Parathyroid adenoma (tissue), 2 donors: ENCODE measurements around the gene CLIP1.

Experiments
- H2AFZ ChIP-seq: fragments of 300-600 bp; sonication (generic); one replicate; pipeline ENCODE4 v1.7.0; 2017; ENCODE audit warnings: antibody characterized with exemption, mild to moderate bottlenecking
- H3K27ac ChIP-seq: fragments of 300-600 bp; sonication (generic); one replicate; pipeline ENCODE4 v1.7.0; 2017
- H3K27me3 ChIP-seq: fragments of 300-600 bp; sonication (generic); one replicate; pipeline ENCODE4 v1.7.0; 2017; ENCODE audit warnings: low read length; ENCODE audit not compliant: control insufficient read depth, insufficient read depth
- H3K36me3 ChIP-seq: fragments of 300-600 bp; sonication (generic); one replicate; pipeline ENCODE4 v1.7.0; 2017; ENCODE audit warnings: low read length; ENCODE audit not compliant: control insufficient read depth, insufficient read depth
- H3K4me1 ChIP-seq: fragments of 300-600 bp; sonication (generic); one replicate; pipeline ENCODE4 v1.7.0; 2017; ENCODE audit warnings: control low read depth
- H3K4me2 ChIP-seq: fragments of 300-600 bp; sonication (generic); one replicate; pipeline ENCODE4 v1.7.0; 2017; ENCODE audit warnings: low read length
- H3K4me3 ChIP-seq: fragments of 300-600 bp; sonication (generic); one replicate; pipeline ENCODE4 v1.7.0; 2017; ENCODE audit warnings: low read depth, low read length
- H3K79me2 ChIP-seq: fragments of 300-600 bp; sonication (generic); one replicate; pipeline ENCODE4 v1.7.0; 2017; ENCODE audit warnings: control low read depth
- H3K9ac ChIP-seq: fragments of 300-600 bp; sonication (generic); one replicate; pipeline ENCODE4 v1.7.0; 2017; ENCODE audit warnings: mild to moderate bottlenecking
- H3K9me3 ChIP-seq: fragments of 300-600 bp; sonication (generic); one replicate; pipeline ENCODE4 v1.7.0; 2017; ENCODE audit warnings: low read length; ENCODE audit not compliant: control insufficient read depth
- TF ChIP-seq, protein P1 (sequence below): fragments of 300-600 bp; sonication (generic); IDR thresholded peaks from one replicate; pipeline ENCODE4 v1.7.0; 2017; ENCODE audit warnings: antibody characterized with exemption, mild to moderate bottlenecking
- donor health status: primary hyperparathyroidism.

CLIP1 gene

DNA sequence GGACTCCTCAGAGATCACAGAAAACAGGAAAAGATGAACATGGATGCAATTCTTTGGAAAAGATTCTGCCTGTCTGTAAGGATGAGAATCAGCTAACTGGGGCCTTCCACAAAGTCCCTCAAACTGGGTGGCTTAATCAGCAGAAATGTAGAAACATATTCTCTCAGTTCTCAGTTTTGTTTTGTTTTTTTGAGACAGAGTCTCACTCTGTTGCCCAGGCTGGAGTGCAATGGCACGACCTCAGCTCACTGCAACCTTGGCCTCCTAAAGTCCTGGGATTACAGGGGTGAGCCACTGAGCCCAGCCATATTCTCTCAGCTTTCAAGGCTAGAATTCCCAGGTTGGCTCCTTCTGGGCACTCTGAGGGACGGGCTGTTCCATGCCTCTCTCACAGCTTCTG lies 38.2 kb upstream of the CLIP1 start:
- Histone ChIP-seq H3K9me3 (no peaks in the 10 kb centered on the region), H3K36me3 (no peaks in the 10 kb centered on the region), H3K4me3 (no peak overlapping the region), H3K4me1 (peaks cover 4% of the 10 kb centered on the region), H2AFZ (peak overlapping the region; percentile 33), H3K9ac (no peak overlapping the region), H3K4me2 (no peak overlapping the region), H3K79me2 (no peaks in the 10 kb centered on the region), H3K27ac (no peak overlapping the region), H3K27me3 (no peaks in the 10 kb centered on the region)
- TF ChIP-seq, protein P1, sequence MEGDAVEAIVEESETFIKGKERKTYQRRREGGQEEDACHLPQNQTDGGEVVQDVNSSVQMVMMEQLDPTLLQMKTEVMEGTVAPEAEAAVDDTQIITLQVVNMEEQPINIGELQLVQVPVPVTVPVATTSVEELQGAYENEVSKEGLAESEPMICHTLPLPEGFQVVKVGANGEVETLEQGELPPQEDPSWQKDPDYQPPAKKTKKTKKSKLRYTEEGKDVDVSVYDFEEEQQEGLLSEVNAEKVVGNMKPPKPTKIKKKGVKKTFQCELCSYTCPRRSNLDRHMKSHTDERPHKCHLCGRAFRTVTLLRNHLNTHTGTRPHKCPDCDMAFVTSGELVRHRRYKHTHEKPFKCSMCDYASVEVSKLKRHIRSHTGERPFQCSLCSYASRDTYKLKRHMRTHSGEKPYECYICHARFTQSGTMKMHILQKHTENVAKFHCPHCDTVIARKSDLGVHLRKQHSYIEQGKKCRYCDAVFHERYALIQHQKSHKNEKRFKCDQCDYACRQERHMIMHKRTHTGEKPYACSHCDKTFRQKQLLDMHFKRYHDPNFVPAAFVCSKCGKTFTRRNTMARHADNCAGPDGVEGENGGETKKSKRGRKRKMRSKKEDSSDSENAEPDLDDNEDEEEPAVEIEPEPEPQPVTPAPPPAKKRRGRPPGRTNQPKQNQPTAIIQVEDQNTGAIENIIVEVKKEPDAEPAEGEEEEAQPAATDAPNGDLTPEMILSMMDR = no peak

DNA sequence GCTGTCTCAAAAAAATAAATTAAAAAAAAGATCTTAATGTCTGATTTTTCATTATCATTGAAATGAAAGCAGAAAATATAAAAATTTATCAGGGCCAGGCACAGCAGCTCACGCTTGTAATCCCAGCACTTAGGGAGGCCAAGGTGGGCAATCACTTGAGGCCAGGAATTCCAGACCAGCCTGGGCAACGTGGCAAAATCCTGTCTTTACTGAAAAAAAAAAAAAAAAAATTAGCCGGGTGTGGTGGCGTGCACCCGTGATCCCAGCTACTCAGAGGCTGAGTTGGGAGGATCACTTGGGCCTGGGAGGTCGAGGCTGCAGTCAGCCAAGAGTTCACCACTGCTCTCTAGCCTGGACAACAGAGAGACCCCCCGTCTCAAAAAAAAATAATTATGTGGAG lies 37.6 kb upstream of the CLIP1 start:
- no peaks in the 10 kb centered on the region for H3K36me3 ChIP-seq
- peaks cover 4% of the 10 kb centered on the region for H3K4me1 ChIP-seq
- no peak overlapping the region for H2AFZ ChIP-seq
- TF ChIP-seq, protein P1 = no peak
- no peaks in the 10 kb centered on the region for H3K9me3 ChIP-seq
- no peak overlapping the region for H3K27ac ChIP-seq
- H3K79me2 ChIP-seq = no peaks in the 10 kb centered on the region
- no peak overlapping the region for H3K4me2 ChIP-seq
- H3K9ac ChIP-seq = no peak overlapping the region
- H3K27me3 ChIP-seq = no peaks in the 10 kb centered on the region
- H3K4me3 ChIP-seq = no peak overlapping the region

DNA sequence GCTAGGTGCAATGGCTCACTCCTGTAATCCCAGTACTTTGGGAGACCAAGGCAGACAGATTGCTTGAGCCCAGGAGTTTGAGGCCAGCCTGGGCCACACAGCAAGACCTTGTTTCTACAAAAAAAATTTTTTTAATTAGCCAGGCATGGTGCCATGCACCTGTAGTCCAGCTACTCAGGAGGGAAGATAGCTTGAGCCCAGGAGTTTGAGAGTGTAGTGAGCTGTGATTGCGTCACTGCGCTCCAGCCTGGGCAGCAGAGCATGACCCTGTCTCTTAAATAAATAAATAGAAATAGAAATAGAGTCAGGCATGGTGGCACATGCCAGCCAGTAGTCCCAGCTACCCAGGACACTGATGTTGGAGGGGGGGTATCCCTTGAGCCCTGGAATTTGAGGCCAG lies 36.7 kb upstream of the CLIP1 start:
- H2AFZ ChIP-seq = peak overlapping the region; percentile 38
- H3K9me3 ChIP-seq = no peaks in the 10 kb centered on the region
- TF ChIP-seq, protein P1 = no peak
- no peaks in the 10 kb centered on the region for H3K79me2 ChIP-seq
- H3K4me1 ChIP-seq = peaks cover 4% of the 10 kb centered on the region
- no peak overlapping the region for H3K9ac ChIP-seq
- no peak overlapping the region for H3K4me3 ChIP-seq
- H3K4me2 ChIP-seq = no peak overlapping the region
- no peaks in the 10 kb centered on the region for H3K27me3 ChIP-seq
- H3K27ac ChIP-seq = no peak overlapping the region
- H3K36me3 ChIP-seq = no peaks in the 10 kb centered on the region

DNA sequence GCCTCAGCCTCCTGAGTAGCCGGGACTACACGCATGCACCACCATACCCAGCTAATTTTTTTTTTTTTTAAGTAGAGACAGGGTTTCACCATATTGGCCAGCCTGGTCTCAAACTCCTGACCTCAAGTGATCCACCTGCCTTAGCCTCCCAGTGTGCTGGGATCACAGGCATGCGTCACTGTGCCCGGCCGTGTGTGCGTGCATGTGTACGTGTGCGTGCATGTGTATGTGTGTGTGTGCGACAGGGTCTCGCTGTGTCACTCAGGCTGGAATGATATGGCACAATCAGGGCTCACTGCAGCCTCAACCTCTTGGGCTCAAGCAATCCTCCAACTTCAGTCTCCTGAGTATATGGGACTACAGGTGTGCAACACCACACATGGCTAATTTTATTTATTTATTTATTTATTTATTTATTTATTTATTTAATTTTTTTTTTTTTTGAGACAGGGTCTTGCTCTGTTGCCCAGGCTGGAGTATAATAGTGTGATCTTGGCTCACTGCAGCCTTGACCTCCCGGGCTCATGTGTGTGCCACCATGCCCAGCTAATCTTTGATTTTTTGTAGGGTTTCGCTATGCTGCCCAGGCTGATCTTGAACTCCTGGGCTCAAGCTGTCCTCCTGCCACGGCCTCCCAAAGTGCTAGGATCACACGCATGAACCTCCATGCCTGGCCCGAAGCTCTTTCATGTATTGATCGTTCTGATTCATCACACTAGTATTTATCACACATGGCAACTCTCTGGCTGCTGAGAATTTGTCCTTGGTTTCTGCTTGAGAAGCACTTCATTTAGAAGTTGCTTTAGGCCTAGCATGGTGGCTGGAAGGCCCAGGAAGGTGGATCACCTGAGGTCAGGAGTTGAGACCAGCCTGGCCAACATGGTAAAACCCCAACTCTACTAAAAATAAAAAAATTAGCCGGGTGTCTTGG lies 35.9 kb upstream of the CLIP1 start:
- no peak overlapping the region for H3K4me3 ChIP-seq
- H3K79me2 ChIP-seq = no peaks in the 10 kb centered on the region
- TF ChIP-seq, protein P1 = no peak
- H3K4me1 ChIP-seq = peaks cover 7% of the 10 kb centered on the region
- no peak overlapping the region for H3K9ac ChIP-seq
- no peak overlapping the region for H3K27ac ChIP-seq
- no peaks in the 10 kb centered on the region for H3K27me3 ChIP-seq
- H3K36me3 ChIP-seq = no peaks in the 10 kb centered on the region
- H3K9me3 ChIP-seq = no peaks in the 10 kb centered on the region
- H3K4me2 ChIP-seq = no peak overlapping the region
- peak overlapping the region; percentile 17 for H2AFZ ChIP-seq

DNA sequence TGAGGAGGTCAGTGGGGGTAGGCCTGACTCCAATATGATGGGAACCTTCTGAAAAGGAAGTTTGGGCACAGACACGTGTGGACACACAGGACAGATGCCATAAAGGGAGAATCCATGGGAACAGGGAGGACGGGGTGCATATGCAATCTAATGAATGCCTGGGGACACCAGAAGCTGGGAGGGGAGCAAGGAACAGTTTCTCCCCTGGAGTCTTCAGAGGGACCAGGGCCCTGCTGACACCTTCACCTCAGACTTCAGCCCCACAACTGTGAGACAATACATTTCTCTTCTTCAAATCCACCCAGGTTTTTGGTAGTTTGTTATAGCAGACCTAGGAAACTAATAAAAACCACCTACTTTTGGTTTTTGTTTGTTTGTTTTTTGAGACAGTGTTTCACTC lies 35.2 kb upstream of the CLIP1 start:
- TF ChIP-seq, protein P1 = no peak
- no peak overlapping the region for H3K4me3 ChIP-seq
- no peak overlapping the region for H3K9ac ChIP-seq
- H3K79me2 ChIP-seq = no peaks in the 10 kb centered on the region
- no peaks in the 10 kb centered on the region for H3K27me3 ChIP-seq
- peaks cover 7% of the 10 kb centered on the region for H3K4me1 ChIP-seq
- H3K9me3 ChIP-seq = no peaks in the 10 kb centered on the region
- no peak overlapping the region for H3K27ac ChIP-seq
- H2AFZ ChIP-seq = peak overlapping the region; percentile 17
- no peaks in the 10 kb centered on the region for H3K36me3 ChIP-seq
- H3K4me2 ChIP-seq = no peak overlapping the region
